ENCODE results near the gene EPM2AIP1.

The EPM2AIP1 gene

GRCh38 chr3:36992806-36993325 lies at the start of gene EPM2AIP1:
EPM2AIP1 (minus strand) TSS chr3:36993131; CDS start chr3:36993077, 54 bp downstream.
- TF ChIP-seq GATA3 (IDR thresholded peaks at IDR 0.05; ENCODE audit: low read depth, low read length): no peak
- no peak for TF ChIP-seq GATA2 (IDR thresholded peaks at IDR 0.05; ENCODE audit: low read depth, low read length)

DNA sequence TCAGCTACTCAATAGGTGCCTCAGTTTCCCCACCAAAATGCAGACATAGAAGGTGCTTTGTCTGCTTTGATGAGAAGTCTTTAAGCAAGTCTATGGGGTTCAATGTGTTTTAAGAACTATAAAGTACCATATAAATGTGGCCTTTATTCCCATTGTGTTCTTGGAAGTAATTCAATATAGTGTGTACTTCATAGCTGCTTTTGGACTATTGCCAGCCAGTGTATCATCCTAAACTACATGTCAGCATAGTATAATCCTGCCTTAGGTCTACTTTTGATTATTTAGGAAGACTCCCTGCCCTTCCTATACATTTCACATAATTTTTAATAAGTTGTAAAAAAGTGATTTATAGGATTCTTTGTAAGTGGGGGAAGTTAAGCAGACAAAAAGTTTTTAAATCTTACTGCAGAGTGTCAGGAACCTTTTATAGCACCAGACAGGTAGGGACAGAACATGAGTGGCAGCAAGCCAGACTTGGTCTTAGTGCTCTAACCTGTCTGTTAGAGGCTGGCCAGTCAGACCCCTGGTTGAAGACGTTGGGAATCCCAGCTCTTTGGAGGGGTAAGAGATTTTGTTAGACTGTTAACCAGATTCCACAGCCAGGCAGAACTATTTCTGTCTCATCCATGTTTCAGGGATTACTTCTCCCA lies 48.7 kb upstream of the EPM2AIP1 start:
- TF ChIP-seq GATA2 (IDR thresholded peaks at IDR 0.05; ENCODE audit: low read depth, low read length) (no peak), GATA3 (IDR thresholded peaks at IDR 0.05; ENCODE audit: low read depth, low read length) (no peak)

DNA sequence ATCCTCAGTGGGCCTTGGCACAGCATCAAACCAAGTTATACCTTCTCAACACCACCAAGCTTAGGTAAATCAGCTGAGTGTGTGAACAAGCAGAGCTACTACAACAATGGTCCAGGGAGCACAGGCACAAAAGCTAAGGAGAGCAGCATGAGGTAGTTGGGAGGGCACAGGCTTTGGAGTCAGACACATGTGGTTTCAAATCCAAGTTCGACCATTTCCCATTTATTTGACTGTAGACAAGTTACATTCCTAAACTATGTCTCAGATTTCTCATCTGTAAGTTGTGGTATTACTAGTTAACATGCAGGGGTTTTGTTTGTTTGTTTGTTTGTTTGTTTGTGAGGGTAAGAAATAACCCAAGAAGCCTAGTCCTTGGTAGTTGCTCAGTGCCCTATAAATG lies 47.3 kb upstream of the EPM2AIP1 start:
- TF ChIP-seq GATA2 (IDR thresholded peaks at IDR 0.05; ENCODE audit: low read depth, low read length) (no peak), GATA3 (IDR thresholded peaks at IDR 0.05; ENCODE audit: low read depth, low read length) (no peak)

- TF ChIP-seq GATA3 (IDR thresholded peaks at IDR 0.05; ENCODE audit: low read depth, low read length) (no peak), GATA2 (IDR thresholded peaks at IDR 0.05; ENCODE audit: low read depth, low read length) (no peak)
Observed at GRCh38 chr3:37039161-37039846, 46.4 kb upstream of the EPM2AIP1 start.

DNA sequence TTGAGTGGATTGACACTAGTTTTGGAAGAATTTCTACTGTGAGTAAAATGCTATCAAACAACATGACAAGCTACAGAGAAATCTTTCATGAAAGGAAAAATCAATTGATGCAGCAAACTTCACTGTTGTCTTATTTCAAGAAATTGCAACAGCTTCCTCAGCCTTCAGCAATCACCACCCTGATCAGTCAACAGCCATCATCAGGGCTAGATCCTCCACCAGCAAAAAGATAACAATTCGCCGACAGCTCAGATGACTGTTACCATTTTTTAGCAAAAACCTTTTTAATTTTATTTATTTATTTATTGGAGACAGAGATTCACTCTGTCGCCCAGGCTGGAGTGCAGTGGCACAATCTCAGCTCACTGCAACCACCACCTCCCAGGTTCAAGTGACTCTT lies 44.4 kb upstream of the EPM2AIP1 start:
- no peak for TF ChIP-seq GATA3 (IDR thresholded peaks at IDR 0.05; ENCODE audit: low read depth, low read length)
- no peak for TF ChIP-seq GATA2 (IDR thresholded peaks at IDR 0.05; ENCODE audit: low read depth, low read length)

GRCh38 chr3:37032961-37033360 lies 40.0 kb upstream of the EPM2AIP1 start:
- TF ChIP-seq GATA2 (IDR thresholded peaks at IDR 0.05; ENCODE audit: low read depth, low read length) (no peak), GATA3 (IDR thresholded peaks at IDR 0.05; ENCODE audit: low read depth, low read length) (no peak)

DNA sequence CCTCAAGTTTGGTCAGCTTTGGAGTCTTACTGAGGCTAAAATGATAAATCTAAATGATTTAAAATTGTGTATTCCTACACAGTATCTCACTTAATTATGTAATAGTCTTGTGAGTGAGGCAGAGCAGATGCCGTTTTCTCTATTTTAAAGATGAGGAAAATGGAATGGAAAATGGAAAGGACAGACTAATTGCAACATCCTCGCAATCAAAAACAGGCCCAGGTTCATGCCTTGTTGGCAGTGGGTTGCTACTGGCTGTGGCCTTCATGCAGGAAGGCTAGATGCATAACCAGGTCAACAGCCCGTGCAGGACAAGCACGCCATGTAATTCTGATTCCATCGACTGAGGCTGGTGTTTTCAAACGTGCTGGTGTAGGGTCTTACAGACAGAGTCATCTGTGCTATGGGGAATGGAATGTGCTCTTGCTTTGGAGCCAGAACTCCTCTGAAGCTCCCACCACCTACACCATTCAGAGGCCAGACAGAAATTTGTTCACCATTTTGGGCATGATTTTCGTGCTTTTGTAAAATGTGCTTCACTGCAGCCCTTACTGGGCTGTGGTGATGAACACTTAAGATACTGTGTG lies 38.3 kb upstream of the EPM2AIP1 start:
- TF ChIP-seq GATA2 (IDR thresholded peaks at IDR 0.05; ENCODE audit: low read depth, low read length) (no peak), GATA3 (IDR thresholded peaks at IDR 0.05; ENCODE audit: low read depth, low read length) (no peak)

DNA sequence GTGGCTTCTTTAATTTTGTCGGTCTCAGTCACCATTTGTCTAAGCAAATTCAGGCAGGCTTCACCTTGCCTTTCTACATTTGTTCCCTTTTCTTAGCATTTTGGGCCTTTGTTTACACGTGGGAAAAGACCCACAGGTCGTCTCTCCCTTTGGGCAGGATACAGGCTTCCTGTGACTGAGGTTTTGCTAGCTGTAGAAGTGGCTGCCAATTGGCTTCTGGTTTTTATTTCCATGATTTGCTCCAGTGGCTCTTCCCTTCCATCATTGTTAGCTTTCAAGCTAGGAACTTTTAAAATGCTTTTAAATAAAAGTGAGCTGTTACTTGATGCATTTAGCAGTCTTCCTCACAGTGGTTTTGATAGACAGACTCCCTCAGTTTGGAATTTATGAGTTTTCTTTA lies 37.7 kb upstream of the EPM2AIP1 start:
- TF ChIP-seq GATA3 (IDR thresholded peaks at IDR 0.05; ENCODE audit: low read depth, low read length) (no peak), GATA2 (IDR thresholded peaks at IDR 0.05; ENCODE audit: low read depth, low read length) (no peak)

GRCh38 chr3:37029516-37030163 lies 36.7 kb upstream of the EPM2AIP1 start:
- no peak for TF ChIP-seq GATA2 (IDR thresholded peaks at IDR 0.05; ENCODE audit: low read depth, low read length)
- no peak for TF ChIP-seq GATA3 (IDR thresholded peaks at IDR 0.05; ENCODE audit: low read depth, low read length)

DNA sequence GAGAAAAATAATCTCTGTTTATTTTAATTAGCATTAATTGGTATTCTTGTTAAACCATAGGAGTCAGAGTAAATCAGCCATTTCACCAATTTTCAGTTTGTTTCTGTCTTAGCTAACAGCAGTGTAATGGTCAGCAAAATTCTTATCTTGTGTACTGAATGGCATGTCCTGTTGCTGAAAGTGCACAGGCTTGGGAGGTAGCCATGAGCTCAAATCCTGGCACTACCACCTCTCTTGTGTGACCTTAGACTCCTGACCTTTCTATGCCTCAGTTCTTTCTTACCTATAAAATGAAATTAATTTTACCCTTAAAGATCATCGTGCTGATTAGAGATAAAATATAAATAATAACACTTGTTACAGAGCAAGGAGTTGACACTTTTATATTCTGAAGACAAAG lies 36.2 kb upstream of the EPM2AIP1 start:
- TF ChIP-seq GATA2 (IDR thresholded peaks at IDR 0.05; ENCODE audit: low read depth, low read length) (no peak), GATA3 (IDR thresholded peaks at IDR 0.05; ENCODE audit: low read depth, low read length) (no peak)

DNA sequence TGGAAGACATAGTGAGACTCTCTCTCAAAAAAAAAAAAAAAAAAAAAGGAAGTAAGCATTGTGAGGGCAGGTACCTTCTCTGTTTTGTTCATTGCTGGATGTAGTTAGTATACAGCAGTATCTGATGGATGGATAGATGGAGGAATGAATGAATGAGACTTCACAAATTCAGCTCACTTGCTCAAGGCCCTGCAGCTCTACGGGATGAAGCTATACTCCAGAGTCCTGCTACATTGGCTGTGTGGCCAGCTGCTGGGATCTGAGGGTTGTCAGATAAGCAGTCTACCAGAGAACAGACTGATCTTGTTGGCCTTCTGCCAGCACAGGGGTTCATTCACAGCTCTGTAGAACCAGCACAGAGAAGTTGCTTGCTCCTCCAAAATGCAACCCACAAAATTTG lies 35.4 kb upstream of the EPM2AIP1 start:
- TF ChIP-seq GATA3 (IDR thresholded peaks at IDR 0.05; ENCODE audit: low read depth, low read length) (no peak), GATA2 (IDR thresholded peaks at IDR 0.05; ENCODE audit: low read depth, low read length) (no peak)

DNA sequence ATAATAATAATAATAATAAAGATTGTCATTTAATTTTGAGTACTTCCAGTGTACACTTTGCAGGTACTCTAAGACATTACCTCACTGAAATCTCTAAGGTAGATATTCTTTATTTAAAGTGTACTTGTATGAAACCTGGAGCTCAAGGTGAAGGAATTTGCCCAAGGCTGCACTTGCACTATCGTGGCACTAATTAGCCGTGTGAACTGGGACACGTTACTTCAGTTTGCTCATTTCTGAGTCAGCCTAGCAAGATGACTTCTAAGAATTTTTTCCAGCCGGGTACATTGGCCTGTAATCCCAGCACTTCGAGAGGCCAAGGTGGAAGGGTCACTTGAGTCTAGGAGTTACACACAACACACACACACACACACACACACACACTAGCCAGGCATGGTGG lies 33.9 kb upstream of the EPM2AIP1 start:
- TF ChIP-seq GATA3 (IDR thresholded peaks at IDR 0.05; ENCODE audit: low read depth, low read length) (no peak), GATA2 (IDR thresholded peaks at IDR 0.05; ENCODE audit: low read depth, low read length) (no peak)

- TF ChIP-seq GATA2 (IDR thresholded peaks at IDR 0.05; ENCODE audit: low read depth, low read length) (no peak), GATA3 (IDR thresholded peaks at IDR 0.05; ENCODE audit: low read depth, low read length) (no peak)
Observed at GRCh38 chr3:37025561-37026335, 32.8 kb upstream of the EPM2AIP1 start.
